ENCODE results near the gene KCNIP4.
"Not testable (repeated sequence)": the region's sequence is repeated elsewhere in the genome, so short reads cannot be mapped to it uniquely, and the experiment has no call there.

Gene KCNIP4

GRCh38 chr4:21948347-21949072 is at the start of gene KCNIP4:
Gene KCNIP4, minus strand, starts transcription at chr4:21948772.
- DNase-seq, result no peak

- not testable (repeated sequence) for DNase-seq
These were observed 48.0 kb upstream of the KCNIP4 start for GRCh38 chr4:21996618-21997017.

- no peak for DNase-seq
These were observed 43.8 kb upstream of the KCNIP4 start for GRCh38 chr4:21992330-21992729.

GRCh38 chr4:21991562-21991961 is 43.0 kb upstream of the KCNIP4 start:
- DNase-seq, result no peak

- DNase-seq, result no peak
These were observed 42.5 kb upstream of the KCNIP4 start for GRCh38 chr4:21991050-21991449.

- DNase-seq, result no peak
These were observed 40.8 kb upstream of the KCNIP4 start for GRCh38 chr4:21989351-21989750.

GRCh38 chr4:21986307-21986706 is 37.7 kb upstream of the KCNIP4 start:
- DNase-seq, result no peak

GRCh38 chr4:21982087-21982486 is 33.5 kb upstream of the KCNIP4 start:
- DNase-seq, result no peak

- DNase-seq, result no peak
These were observed 30.6 kb upstream of the KCNIP4 start for GRCh38 chr4:21979196-21979595.

- no peak for DNase-seq
These were observed 27.6 kb upstream of the KCNIP4 start for GRCh38 chr4:21976166-21976565.

- DNase-seq, result no peak
These were observed 25.3 kb upstream of the KCNIP4 start for GRCh38 chr4:21973850-21974249.

GRCh38 chr4:21964762-21965319 is 16.3 kb upstream of the KCNIP4 start:
- DNase-seq, result no peak

GRCh38 chr4:21962691-21963090 is 14.1 kb upstream of the KCNIP4 start:
- DNase-seq, result no peak

GRCh38 chr4:21960793-21961192 is 12.2 kb upstream of the KCNIP4 start:
- DNase-seq, result no peak

- no peak for DNase-seq
These were observed 6.3 kb upstream of the KCNIP4 start for GRCh38 chr4:21954916-21955315.

GRCh38 chr4:21953653-21954052 is 5.1 kb upstream of the KCNIP4 start:
- no peak for DNase-seq

- DNase-seq, result no peak
These were observed 4.0 kb upstream of the KCNIP4 start for GRCh38 chr4:21952549-21952948.

- no peak for DNase-seq
These were observed 493 bp upstream of the KCNIP4 start for GRCh38 chr4:21949073-21949457.

GRCh38 chr4:21947791-21948346 is 703 bp downstream of the KCNIP4 start:
- DNase-seq, result no peak

GRCh38 chr4:21946858-21947257 is 1.7 kb downstream of the KCNIP4 start:
- DNase-seq, result no peak

GRCh38 chr4:21921526-21922180 is 26.9 kb downstream of the KCNIP4 start:
- DNase-seq, result no peak

- no peak for DNase-seq
These were observed 32.8 kb downstream of the KCNIP4 start for GRCh38 chr4:21915761-21916160.

GRCh38 chr4:21901831-21902230 is 46.7 kb downstream of the KCNIP4 start:
- no peak for DNase-seq

- DNase-seq, result no peak
These were observed 47.3 kb downstream of the KCNIP4 start for GRCh38 chr4:21901281-21901680.
